Measurements from ENCODE around the gene SCO2. TPM values are rescaled to one million over a fixed set of nuclear protein-coding genes. Genes with fewer than 3 reads are reported as not detected.

The SCO2 gene
- total and polyA plus RNA-seq, 2 of the 13 experiments (the other 11 are each of a cell fraction or from before 2014, with no cell fraction given), result 0.32 to 3.7 TPM

GRCh38 chr22:50525104-50525857 lies at the start of gene SCO2 (continued):
- TF ChIP-seq ZBTB20 (CRISPR knock-in tag; IDR thresholded peaks at IDR 0.05; ENCODE audit: borderline replicate concordance, low read depth) (no peak; the same call in none of the 2 replicates), RNF219 (CRISPR knock-in tag; IDR thresholded peaks at IDR 0.05) (no peak), SRSF4 (IDR thresholded peaks at IDR 0.05; ENCODE audit: low read depth, low read length, poor library complexity, severe bottlenecking) (peak; percentile 92), ZNF768 (CRISPR knock-in tag; IDR thresholded peaks at IDR 0.05) (0 out of 2 replicates have a peak, but pooled peaks have one; percentile 2), USF2 (IDR thresholded peaks at IDR 0.05; ENCODE audit: low read depth, low read length) (peak; percentile 94), USF2 (CRISPR knock-in tag; IDR thresholded peaks at IDR 0.05; ENCODE audit: borderline replicate concordance) (peak; percentile 94; the same call in 1 of the 2 replicates), MLX (CRISPR knock-in tag; IDR thresholded peaks at IDR 0.05) (peak; percentile 56; the same call in 1 of the 2 replicates), MEIS1 (CRISPR knock-in tag; IDR thresholded peaks at IDR 0.05; ENCODE audit: borderline replicate concordance) (peak; percentile 42; the same call in 1 of the 2 replicates), HNF4A (CRISPR knock-in tag; IDR thresholded peaks at IDR 0.05) (no peak; the same call in 1 of the 2 replicates), PRDM10 (CRISPR knock-in tag; IDR thresholded peaks at IDR 0.05; ENCODE audit: low read depth) (no peak; the same call in 1 of the 2 replicates), CSRNP2 (CRISPR knock-in tag; conservative IDR thresholded peaks at IDR 0.05; ENCODE audit: low read depth) (no peak), KLF13 (CRISPR knock-in tag; IDR thresholded peaks at IDR 0.05) (no peak), ISX (CRISPR knock-in tag; conservative IDR thresholded peaks at IDR 0.05) (0 out of 2 replicates have a peak, but pooled peaks have one; percentile 55), GPBP1L1 (CRISPR knock-in tag; IDR thresholded peaks at IDR 0.05) (no peak), GATAD2A (CRISPR knock-in tag; IDR thresholded peaks at IDR 0.05) (peak; percentile 42; the same call in 1 of the 2 replicates)

Data from HepG2 (cell line).